GM18867 (cell line): ENCODE measurements around the gene DNER.
"Not testable (repeated sequence)": the region's sequence is repeated elsewhere in the genome, so short reads cannot be mapped to it uniquely, and the experiment has no call there.

Experiments
- ATAC-seq: cut with Tn5 transposase; IDR thresholded peaks from one replicate; pipeline ENCODE4 v1.9.1; 2021; ENCODE audit warnings: mild to moderate bottlenecking, moderate library complexity; ENCODE audit not compliant: unreplicated experiment

Gene DNER

GRCh38 chr2:229627728-229628127 is 86.6 kb downstream of the DNER start:
- ATAC-seq = no peak

- ATAC-seq = no peak
Observed at GRCh38 chr2:229622495-229623355, 91.6 kb downstream of the DNER start.

- ATAC-seq = no peak
Observed at GRCh38 chr2:229620759-229621158, 93.6 kb downstream of the DNER start.

- no peak for ATAC-seq
Observed at GRCh38 chr2:229620289-229620688, 94.1 kb downstream of the DNER start.

GRCh38 chr2:229616433-229616832 is 97.9 kb downstream of the DNER start:
- no peak for ATAC-seq

- ATAC-seq = not testable (repeated sequence)
Observed at GRCh38 chr2:229614021-229614420, 100.3 kb downstream of the DNER start.

GRCh38 chr2:229612384-229612971 is 101.9 kb downstream of the DNER start:
- ATAC-seq = no peak

- ATAC-seq = no peak
Observed at GRCh38 chr2:229611360-229611759, 103.0 kb downstream of the DNER start.

- no peak for ATAC-seq
Observed at GRCh38 chr2:229610872-229611271, 103.5 kb downstream of the DNER start.

- no peak for ATAC-seq
Observed at GRCh38 chr2:229610333-229610732, 104.0 kb downstream of the DNER start.

GRCh38 chr2:229601936-229602335 is 112.4 kb downstream of the DNER start:
- ATAC-seq = no peak

- no peak for ATAC-seq
Observed at GRCh38 chr2:229601396-229601795, 113.0 kb downstream of the DNER start.

GRCh38 chr2:229598227-229598626 is 116.1 kb downstream of the DNER start:
- ATAC-seq = no peak

GRCh38 chr2:229596796-229597195 is 117.6 kb downstream of the DNER start:
- ATAC-seq = no peak

GRCh38 chr2:229591611-229592010 is 122.7 kb downstream of the DNER start:
- no peak for ATAC-seq

- ATAC-seq = peak; percentile 85
Observed at GRCh38 chr2:229586746-229587705, 127.3 kb downstream of the DNER start.

GRCh38 chr2:229586012-229586411 is 128.3 kb downstream of the DNER start:
- ATAC-seq = no peak

GRCh38 chr2:229582151-229582550 is 132.2 kb downstream of the DNER start:
- no peak for ATAC-seq

GRCh38 chr2:229578052-229578846 is 136.1 kb downstream of the DNER start:
- ATAC-seq = no peak

GRCh38 chr2:229575569-229576315 is 138.6 kb downstream of the DNER start:
- no peak for ATAC-seq
